Testis (tissue), 3 donors: ENCODE data around the gene GBP7. TPM values are rescaled to one million over a fixed set of nuclear protein-coding genes. Genes with fewer than 3 reads are reported as not detected.

Experiments
- DNase-seq: peaks from one replicate; pipeline ENCODE4 v3.0.0-alpha.2; 2019
- H3K27ac ChIP-seq, 2 donors: fragments of 200-600 bp; sonication (generic); one replicate each; pipeline ENCODE4 v1.5.1; 2019
- H3K27me3 ChIP-seq: fragments of 200-600 bp; sonication (generic); one replicate; pipeline ENCODE4 v1.5.1; 2019
- H3K36me3 ChIP-seq: fragments of 200-600 bp; sonication (generic); one replicate; pipeline ENCODE4 v1.5.1; 2017; ENCODE audit warnings: low read depth; ENCODE audit errors: missing control alignments
- H3K4me1 ChIP-seq: fragments of 200-600 bp; sonication (generic); one replicate; pipeline ENCODE4 v1.5.1; 2019
- H3K4me3 ChIP-seq, 2 donors: fragments of 200-600 bp; sonication (generic); one replicate each; pipeline ENCODE4 v1.5.1; 2017 to 2019
- H3K9me3 ChIP-seq: fragments of 200-600 bp; sonication (generic); one replicate; pipeline ENCODE4 v1.5.1; 2017
- CTCF ChIP-seq, 3 experiments: fragments of 450-650 bp in 2 of 3; fragments of 200-600 bp in 1 of 3; sonication (generic) in 1 of 3; IDR thresholded peaks; one replicate each; pipeline ENCODE4 v1.5.1; 2016 to 2019; ENCODE audit warnings: antibody characterized with exemption in 3 of 3, mild to moderate bottlenecking in 2 of 3, moderate library complexity in 1 of 3
- POLR2A ChIP-seq: fragments of 450-650 bp; IDR thresholded peaks from one replicate; pipeline ENCODE4 v1.6.1; 2017; ENCODE audit warnings: antibody characterized with exemption, mild to moderate bottlenecking, moderate library complexity
- WGBS, 2 donors: methylation state at CpG; one replicate each; pipeline ENCODE4 v1.1.5; 2018; 5-methylcytosine and 5-hydroxymethylcytosine counted together
- intact Hi-C: fragments of 100-400 bp; cut with DNase I; formaldehyde crosslinking; loops from one replicate; pipeline ENCODE4 v1.15.1; 2023; ENCODE audit warnings: low total_unique reads
- polyA plus RNA-seq: library from polyadenylated mRNA; stranded (reverse); fragments of 350-450 nt; fragmentation: Illumina TruSeq; extraction: RNeasy Lipid Tissue Mini Kit (QIAGEN cat#74804); gene quantifications from one replicate; pipeline ENCODE4 v1.2.3, GENCODE V29; 2014; ENCODE audit warnings: low read depth, low replicate concordance; ENCODE audit not compliant: insufficient read depth
- total RNA-seq, 2 donors: library from RNA; depleted of rRNA; stranded (reverse); fragments of >200 nt; gene quantifications; one replicate each; pipeline ENCODE4 v1.2.3, GENCODE V29; 2016

GBP7 gene
- total and polyA plus RNA-seq, 3 donors from 2014 or later: 0.12 TPM; not detected in 2

- intact Hi-C loops: no loop called here
- no peak for DNase-seq
- TF ChIP-seq CTCF (IDR thresholded peaks at IDR 0.05): no peak
- no peak for TF ChIP-seq POLR2A
- Histone ChIP-seq H3K9me3 (no peaks in the 10 kb centered on the region), H3K4me3 (no peak overlapping the region), H3K4me1 (no peaks in the 10 kb centered on the region), H3K36me3 (no peaks in the 10 kb centered on the region), H3K27ac (peak overlapping the region in 1 of 2 donors; percentile 75), H3K27me3 (no peaks in the 10 kb centered on the region)
- 50 to 66% methylated on average over 1 of the region's 1 CpG for WGBS, 2 donors
Observed at GRCh38 chr1:89199525-89200031, 23.8 kb upstream of the GBP7 start.

- no peaks in the 10 kb centered on the region for H3K27me3 ChIP-seq
- 3 to 7% methylated on average over 21 of the region's 21 CpGs for WGBS, 2 donors
- TF ChIP-seq CTCF (IDR thresholded peaks at IDR 0.05) (no peak), POLR2A (no peak)
- no peaks in the 10 kb centered on the region for H3K36me3 ChIP-seq
- H3K9me3 ChIP-seq: no peaks in the 10 kb centered on the region
- no peaks in the 10 kb centered on the region for H3K4me1 ChIP-seq
- peak within 1 kb of the TSS; percentile 53 to 62 for H3K4me3 ChIP-seq
- DNase-seq: peak; percentile 55
- intact Hi-C loops: no loop called here
- peak within 1 kb of the TSS; percentile 70 to 75 for H3K27ac ChIP-seq
Observed at GRCh38 chr1:89198491-89199072, 22.8 kb upstream of the GBP7 start, which contains the start of gene GBP4. Gene GBP4, minus strand, starts transcription at chr1:89198942. Its CDS starts 108 bp downstream, at chr1:89198834.

DNA sequence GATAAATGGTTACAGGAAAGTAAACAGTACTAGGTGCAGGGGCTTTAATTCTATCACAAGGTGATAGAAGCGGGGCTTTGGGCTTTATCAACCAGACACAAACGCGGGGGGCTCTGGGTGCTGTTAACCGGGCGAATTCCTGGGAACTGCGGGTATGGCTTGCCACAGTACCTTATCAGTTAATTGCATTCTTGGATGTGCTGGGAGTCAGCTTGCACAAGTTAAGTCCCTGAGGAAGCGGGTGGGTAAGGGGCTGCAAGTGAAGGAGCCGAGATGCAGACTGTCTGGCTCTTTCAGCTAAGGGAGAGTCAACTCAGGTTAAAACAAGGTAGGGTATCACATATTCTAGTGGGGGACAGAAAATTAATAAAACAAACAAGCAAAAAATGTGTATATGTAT, 22.3 kb upstream of the GBP7 start:
- Histone ChIP-seq H3K27ac (peak overlapping the region; percentile 70 to 75), H3K4me3 (peak overlapping the region; percentile 53 to 62), H3K27me3 (no peaks in the 10 kb centered on the region), H3K9me3 (no peaks in the 10 kb centered on the region), H3K4me1 (no peaks in the 10 kb centered on the region), H3K36me3 (no peaks in the 10 kb centered on the region)
- whole genome bisulfite sequencing, 2 donors: 4 to 5% methylated on average over 8 of the region's 8 CpGs
- DNase-seq: no peak
- TF ChIP-seq POLR2A: no peak
- TF ChIP-seq CTCF (IDR thresholded peaks at IDR 0.05): no peak
- intact Hi-C loops: no loop called here

DNA sequence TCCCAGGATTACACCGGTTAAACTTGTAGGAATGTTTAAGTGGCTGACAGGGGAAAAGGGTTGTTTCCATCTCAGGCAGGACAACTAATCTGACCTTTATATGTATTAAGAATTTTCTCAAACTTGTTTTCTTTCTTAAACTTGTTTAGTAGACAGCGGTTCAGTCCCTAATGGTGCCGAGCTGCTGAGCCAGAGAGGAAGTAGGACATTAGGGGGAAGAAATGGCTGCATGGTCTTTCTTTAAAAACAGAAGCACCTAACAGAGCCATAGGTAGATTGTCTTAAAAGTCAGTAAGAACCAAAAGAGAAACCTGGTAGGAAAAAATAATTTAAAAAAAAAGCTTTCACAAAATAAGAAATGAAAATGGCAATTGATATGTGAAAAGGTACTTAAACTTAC, 19.7 kb upstream of the GBP7 start:
- no peaks in the 10 kb centered on the region for H3K27me3 ChIP-seq
- no peaks in the 10 kb centered on the region for H3K9me3 ChIP-seq
- no peak overlapping the region for H3K4me3 ChIP-seq
- no peak overlapping the region for H3K27ac ChIP-seq
- no peaks in the 10 kb centered on the region for H3K4me1 ChIP-seq
- no peak for TF ChIP-seq POLR2A
- TF ChIP-seq CTCF (IDR thresholded peaks at IDR 0.05): no peak
- H3K36me3 ChIP-seq: no peaks in the 10 kb centered on the region
- DNase-seq: no peak
- 83% methylated on average over 3 of the region's 3 CpGs for WGBS, 2 donors
- intact Hi-C loops: no loop called here

- no peaks in the 10 kb centered on the region for H3K9me3 ChIP-seq
- intact Hi-C loops: no loop called here
- whole genome bisulfite sequencing, 2 donors: 90 to 95% methylated on average over 5 of the region's 5 CpGs
Observed at GRCh38 chr1:89191314-89191713, 15.5 kb upstream of the GBP7 start.

More at GRCh38 chr1:89191314-89191713, 15.5 kb upstream of the GBP7 start:
- Histone ChIP-seq H3K27ac (no peak overlapping the region), H3K4me1 (no peaks in the 10 kb centered on the region), H3K36me3 (no peaks in the 10 kb centered on the region), H3K4me3 (no peak overlapping the region), H3K27me3 (no peaks in the 10 kb centered on the region)
- no peak for TF ChIP-seq CTCF (IDR thresholded peaks at IDR 0.05)
- no peak for TF ChIP-seq POLR2A
- no peak for DNase-seq
